ENCODE results near the gene DENND5A. TPM values are rescaled to one million over a fixed set of nuclear protein-coding genes. Genes with fewer than 3 reads are reported as not detected.

DENND5A gene
- total and polyA plus RNA-seq, 4 donors: 7.9 to 45.8 (median 18.2) TPM

GRCh38 chr11:9094420-9094819 lies 170.7 kb downstream of the DENND5A start:
- Histone ChIP-seq H3K27ac (ENCODE audit: low read depth in 1 of 2, low read length in 2 of 2) (no peak overlapping the region), H3K27me3 (ENCODE audit: control insufficient read depth in 4 of 4, insufficient read depth in 4 of 4, low read length in 3 of 4) (peaks cover 0 to 5% (median 1%) of the 10 kb centered on the region in 4 donors), H3K9me3 (ENCODE audit: control insufficient read depth in 4 of 4, low read length in 3 of 4) (no peaks in the 10 kb centered on the region), H3K4me3 (ENCODE audit: low read depth in 1 of 3, low read length in 3 of 3) (no peak overlapping the region), H3K9ac (ENCODE audit: low read depth in 1 of 2, low read length in 2 of 2) (no peak overlapping the region), H3K36me3 (ENCODE audit: control insufficient read depth in 4 of 4, insufficient read depth in 3 of 4, low read depth in 1 of 4, low read length in 3 of 4) (no peaks in the 10 kb centered on the region), H3K4me1 (ENCODE audit: control insufficient read depth in 4 of 4, insufficient read depth in 4 of 4, low read length in 3 of 4) (peaks cover 0 to 10% (median 7%) of the 10 kb centered on the region in 4 donors)
- no peak for DNase-seq (ENCODE audit: low spot score)
- no peak for TF ChIP-seq FOXA1 (IDR thresholded peaks at IDR 0.05)
- TF ChIP-seq TAF1 (conservative IDR thresholded peaks at IDR 0.05): no peak
- TF ChIP-seq CTCF (IDR thresholded peaks at IDR 0.05; ENCODE audit: low read depth, low read length, missing input control): no peak
- TF ChIP-seq ATF3 (IDR thresholded peaks at IDR 0.05): no peak
- TF ChIP-seq ZBTB33 (IDR thresholded peaks at IDR 0.05): no peak
- TF ChIP-seq RAD21 (IDR thresholded peaks at IDR 0.05): no peak
- no peak for TF ChIP-seq FOXA2 (IDR thresholded peaks at IDR 0.05)
- TF ChIP-seq EGR1 (IDR thresholded peaks at IDR 0.05; ENCODE audit: low read depth in 2 of 2): no peak
- TF ChIP-seq YY1 (IDR thresholded peaks at IDR 0.05): no peak
- TF ChIP-seq MAX (IDR thresholded peaks at IDR 0.05): no peak
- 96% methylated on average over 8 of the region's 8 CpGs for WGBS

GRCh38 chr11:9092853-9093778 lies 172.0 kb downstream of the DENND5A start:
- no peaks in the 10 kb centered on the region for H3K36me3 ChIP-seq (ENCODE audit: control insufficient read depth in 4 of 4, insufficient read depth in 3 of 4, low read depth in 1 of 4, low read length in 3 of 4)
- DNase-seq (ENCODE audit: low spot score): no peak
- peaks cover 0 to 5% (median 1%) of the 10 kb centered on the region in 4 donors for H3K27me3 ChIP-seq (ENCODE audit: control insufficient read depth in 4 of 4, insufficient read depth in 4 of 4, low read length in 3 of 4)
- H3K4me3 ChIP-seq (ENCODE audit: low read depth in 1 of 3, low read length in 3 of 3): no peak overlapping the region
- H3K27ac ChIP-seq (ENCODE audit: low read depth in 1 of 2, low read length in 2 of 2): no peak overlapping the region
- H3K9ac ChIP-seq (ENCODE audit: low read depth in 1 of 2, low read length in 2 of 2): no peak overlapping the region
- H3K4me1 ChIP-seq (ENCODE audit: control insufficient read depth in 4 of 4, insufficient read depth in 4 of 4, low read length in 3 of 4): peaks cover 0 to 10% (median 7%) of the 10 kb centered on the region in 4 donors
- H3K9me3 ChIP-seq (ENCODE audit: control insufficient read depth in 4 of 4, low read length in 3 of 4): no peaks in the 10 kb centered on the region
- 75% methylated on average over 10 of the region's 10 CpGs for WGBS
- TF ChIP-seq RAD21 (IDR thresholded peaks at IDR 0.05): no peak
- TF ChIP-seq MAX (IDR thresholded peaks at IDR 0.05): no peak
- no peak for TF ChIP-seq YY1 (IDR thresholded peaks at IDR 0.05)
- TF ChIP-seq REST (IDR thresholded peaks at IDR 0.05): no peak
- TF ChIP-seq ZBTB33 (IDR thresholded peaks at IDR 0.05): no peak
- no peak for TF ChIP-seq CTCF (IDR thresholded peaks at IDR 0.05; ENCODE audit: low read depth, low read length, missing input control)
- no peak for TF ChIP-seq EGR1 (IDR thresholded peaks at IDR 0.05; ENCODE audit: low read depth in 2 of 2)
- TF ChIP-seq RXRA (IDR thresholded peaks at IDR 0.05): no peak
- no peak for TF ChIP-seq GABPA (IDR thresholded peaks at IDR 0.05 in 1 of 2, conservative IDR thresholded peaks at IDR 0.05 in 1 of 2)
- TF ChIP-seq ATF3 (IDR thresholded peaks at IDR 0.05): no peak
- no peak for TF ChIP-seq HNF4G (IDR thresholded peaks at IDR 0.05)
- no peak for TF ChIP-seq TAF1 (conservative IDR thresholded peaks at IDR 0.05)
- no peak for TF ChIP-seq HNF4A (conservative IDR thresholded peaks at IDR 0.05)

Measured in liver (tissue), 9 donors.